ENCODE data around the gene ALG12. TPM values are rescaled to one million over a fixed set of nuclear protein-coding genes. Genes with fewer than 3 reads are reported as not detected.

The ALG12 gene
- 14.6 and 19.4 TPM in 2 replicates for total RNA-seq

DNA sequence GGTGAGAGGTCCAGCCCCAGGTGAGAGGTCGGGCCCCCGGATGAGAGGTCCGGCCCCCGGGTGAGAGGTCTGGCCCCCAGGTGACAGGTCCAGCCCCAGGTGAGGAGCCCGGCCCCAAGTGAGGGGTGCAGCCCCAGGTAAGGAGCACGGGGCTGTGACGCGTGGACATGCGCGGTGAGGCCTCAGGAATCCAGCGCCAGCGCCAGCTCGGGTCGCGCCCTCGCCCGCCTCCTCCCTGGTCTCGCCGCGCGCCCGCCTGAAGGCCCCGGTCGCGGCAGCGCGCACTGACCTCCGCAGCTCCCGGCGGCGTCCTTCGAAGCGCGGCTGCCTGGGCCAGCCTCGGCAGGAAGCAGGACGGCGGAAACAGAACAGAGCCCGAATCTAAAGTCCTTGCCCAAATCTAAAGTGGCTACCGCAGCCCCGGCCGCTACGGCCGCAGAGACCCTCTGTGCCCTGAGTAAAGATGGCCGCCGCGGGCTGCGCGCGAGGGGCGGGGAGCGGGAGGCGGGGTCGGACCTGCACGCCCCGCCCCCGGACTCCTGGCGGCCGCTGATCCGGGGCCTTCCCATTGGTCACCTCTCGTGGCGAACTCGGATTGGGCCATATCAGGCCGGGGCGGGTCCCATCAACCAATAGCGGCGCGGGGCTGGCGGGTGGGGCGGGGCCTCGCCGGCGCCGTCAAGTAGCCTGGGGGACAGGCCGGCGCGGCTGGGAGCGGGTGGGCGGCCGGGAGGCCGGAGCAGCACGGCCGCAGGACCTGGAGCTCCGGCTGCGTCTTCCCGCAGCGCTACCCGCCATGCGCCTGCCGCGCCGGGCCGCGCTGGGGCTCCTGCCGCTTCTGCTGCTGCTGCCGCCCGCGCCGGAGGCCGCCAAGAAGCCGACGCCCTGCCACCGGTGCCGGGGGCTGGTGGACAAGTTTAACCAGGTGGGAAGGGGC, at the start of gene ALG12, which contains the start of gene CRELD2:
ALG12 (minus strand) TSS at position 465 of the 937 bp plus-strand sequence. CDS start 4,673 bp downstream, outside the sequence.
CRELD2 (plus strand) TSS at position 661 of the 937 bp plus-strand sequence; CDS start at position 797, 136 bp downstream.
- DNase-seq (ENCODE audit: low read depth, low spot score), result peak; percentile 91

DNA sequence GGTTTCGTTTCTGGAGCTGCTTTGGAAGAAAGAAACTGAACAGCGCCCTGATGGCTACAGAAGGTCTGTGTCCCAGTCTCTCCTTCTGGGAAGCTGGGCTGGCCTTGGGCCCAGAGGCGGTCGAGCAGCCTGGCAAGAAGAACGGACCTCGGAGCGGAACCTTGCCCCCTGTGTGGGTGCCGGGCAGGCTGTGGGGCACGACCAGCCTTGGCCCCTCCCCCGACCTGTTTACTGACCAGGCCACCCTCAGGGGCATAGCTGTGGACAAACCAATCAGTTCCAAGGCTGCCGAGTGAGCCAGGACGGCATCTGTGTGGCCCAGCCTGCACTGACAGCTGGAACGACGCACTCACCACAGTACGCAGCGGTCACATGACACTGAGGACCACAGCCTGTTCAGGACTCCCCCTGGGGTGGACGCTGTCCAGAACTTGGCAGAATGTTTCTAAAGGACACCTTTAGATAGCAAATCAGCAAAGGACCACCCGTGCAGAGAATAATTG, 49.5 kb upstream of the ALG12 start:
- DNase-seq (ENCODE audit: low read depth, low spot score), result no peak

DNA sequence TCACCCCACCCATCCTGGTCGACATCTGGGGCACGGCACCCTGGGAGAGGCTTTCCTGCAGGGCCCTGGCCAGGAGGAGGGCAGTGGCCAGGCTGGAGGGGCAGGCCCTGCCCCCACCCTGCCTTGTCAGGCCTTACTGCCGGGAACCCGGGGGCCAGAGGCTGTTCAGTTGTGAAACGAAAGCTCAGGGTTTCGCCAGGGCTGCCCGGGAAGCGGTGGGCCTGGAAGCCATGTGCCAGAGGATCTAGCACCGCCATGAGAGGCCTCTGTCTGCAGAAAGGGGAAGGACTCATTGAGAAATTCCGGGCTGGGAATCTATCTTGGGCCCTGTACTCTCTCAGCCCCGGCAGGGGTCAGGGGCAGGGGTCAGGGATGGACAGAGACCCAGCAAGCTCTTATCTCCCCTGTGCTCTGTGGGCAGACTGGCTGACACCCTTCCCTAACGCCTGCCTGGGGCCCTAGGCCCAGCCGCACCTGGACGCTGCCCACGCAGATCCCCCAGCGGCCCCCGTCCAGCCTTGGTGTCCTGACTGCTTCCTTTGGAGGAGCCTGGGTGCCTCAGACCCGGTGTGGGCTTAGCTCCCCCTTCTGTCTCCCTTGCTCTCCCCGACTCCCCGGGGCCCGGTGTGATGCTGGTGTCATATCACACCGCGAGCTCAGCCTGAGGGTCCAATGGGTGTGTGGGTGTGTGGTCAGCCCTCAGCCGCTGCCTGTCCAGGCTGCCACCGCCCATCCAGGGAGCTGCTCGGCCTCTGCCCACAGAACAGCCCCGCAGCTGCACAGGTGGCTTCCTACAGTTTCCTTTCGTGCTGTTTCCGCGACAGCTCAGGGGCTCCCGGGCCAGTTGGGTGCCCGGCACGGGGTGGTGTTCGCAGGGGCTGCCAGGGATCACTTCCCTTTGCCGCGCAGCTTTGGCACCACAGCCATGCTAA, 48.8 kb upstream of the ALG12 start:
- no peak for DNase-seq (ENCODE audit: low read depth, low spot score)

DNA sequence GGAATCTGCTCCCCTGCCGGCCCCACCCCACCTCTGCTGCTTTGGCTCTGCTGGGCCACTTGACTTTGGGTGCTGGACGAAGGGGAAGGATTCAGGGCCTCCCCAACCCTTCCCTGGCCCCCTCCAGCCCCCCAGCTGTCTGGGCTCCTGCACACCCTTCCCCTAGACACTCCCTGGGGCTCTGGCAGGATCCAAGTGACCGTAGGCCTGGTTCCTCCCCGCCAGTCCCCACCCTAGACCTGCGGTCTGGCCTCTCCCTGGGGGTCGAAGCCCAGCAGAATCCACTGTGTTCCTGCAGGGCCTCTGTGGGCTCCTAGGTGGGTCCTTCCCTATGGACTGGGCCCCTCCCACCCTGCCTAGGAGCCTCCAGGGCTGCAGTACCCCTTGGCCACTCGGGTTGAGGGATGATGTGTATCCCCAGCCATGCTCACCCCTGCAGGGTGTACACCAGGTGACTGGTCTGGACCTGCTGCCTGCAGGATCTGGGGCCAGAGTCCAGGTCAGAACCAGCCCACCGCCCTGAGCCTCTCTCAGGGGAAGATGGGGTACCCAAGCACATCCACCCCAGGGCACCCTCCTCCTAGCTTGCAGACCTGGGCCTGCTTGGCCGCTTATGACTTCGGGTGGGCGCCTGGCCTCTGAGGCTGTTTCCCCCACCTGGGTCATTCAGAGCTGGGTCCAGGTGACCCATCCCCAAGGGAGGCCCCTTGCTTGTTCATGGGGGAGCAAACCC, 48.0 kb upstream of the ALG12 start:
- no peak for DNase-seq (ENCODE audit: low read depth, low spot score)

DNA sequence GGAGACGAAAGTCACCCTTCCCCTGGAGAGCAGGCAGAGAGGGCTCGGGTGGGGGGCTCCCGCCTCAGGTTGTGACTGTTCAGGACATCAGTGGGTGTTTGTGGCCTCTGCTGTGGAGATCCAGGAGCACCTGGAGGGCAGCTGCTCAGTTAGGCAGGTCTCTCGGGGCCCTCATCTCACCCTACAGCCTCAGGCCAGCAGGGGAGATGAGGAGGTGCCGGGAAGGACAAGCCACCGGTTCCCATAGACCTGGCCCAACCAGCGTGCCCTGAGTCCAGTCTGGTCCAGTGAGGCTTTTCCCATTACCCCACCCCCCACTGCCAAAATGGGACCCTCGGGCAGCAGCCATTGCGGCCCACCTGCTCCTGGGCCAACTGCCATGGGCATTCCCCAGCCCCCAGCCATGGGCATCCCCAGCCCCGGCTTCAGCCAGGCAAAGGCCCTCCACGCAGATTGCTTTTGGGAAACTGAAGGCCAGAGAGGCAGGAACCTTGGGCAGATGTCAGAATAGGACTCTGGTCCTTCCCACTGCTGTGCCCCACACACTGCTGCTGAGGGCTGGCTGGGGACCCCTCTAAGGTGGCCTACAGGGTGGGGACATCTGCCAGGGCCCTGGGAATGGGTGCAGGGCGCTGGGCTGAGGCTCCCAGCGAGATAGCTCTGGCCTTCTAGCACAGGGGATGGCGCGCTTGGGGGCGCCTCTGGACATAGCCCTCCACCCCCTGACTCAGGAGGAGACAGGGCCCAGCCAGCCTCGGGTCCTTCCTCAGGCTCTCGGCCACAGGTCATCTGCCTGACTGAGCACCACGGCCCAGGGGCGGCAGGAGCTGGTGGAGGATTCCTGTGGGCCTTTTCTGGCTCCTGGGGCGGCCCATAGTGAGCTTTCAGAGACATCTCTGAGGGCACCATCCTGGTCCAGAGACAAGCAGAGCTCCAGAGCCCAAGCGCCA, 47.1 kb upstream of the ALG12 start:
- no peak for DNase-seq (ENCODE audit: low read depth, low spot score)

DNA sequence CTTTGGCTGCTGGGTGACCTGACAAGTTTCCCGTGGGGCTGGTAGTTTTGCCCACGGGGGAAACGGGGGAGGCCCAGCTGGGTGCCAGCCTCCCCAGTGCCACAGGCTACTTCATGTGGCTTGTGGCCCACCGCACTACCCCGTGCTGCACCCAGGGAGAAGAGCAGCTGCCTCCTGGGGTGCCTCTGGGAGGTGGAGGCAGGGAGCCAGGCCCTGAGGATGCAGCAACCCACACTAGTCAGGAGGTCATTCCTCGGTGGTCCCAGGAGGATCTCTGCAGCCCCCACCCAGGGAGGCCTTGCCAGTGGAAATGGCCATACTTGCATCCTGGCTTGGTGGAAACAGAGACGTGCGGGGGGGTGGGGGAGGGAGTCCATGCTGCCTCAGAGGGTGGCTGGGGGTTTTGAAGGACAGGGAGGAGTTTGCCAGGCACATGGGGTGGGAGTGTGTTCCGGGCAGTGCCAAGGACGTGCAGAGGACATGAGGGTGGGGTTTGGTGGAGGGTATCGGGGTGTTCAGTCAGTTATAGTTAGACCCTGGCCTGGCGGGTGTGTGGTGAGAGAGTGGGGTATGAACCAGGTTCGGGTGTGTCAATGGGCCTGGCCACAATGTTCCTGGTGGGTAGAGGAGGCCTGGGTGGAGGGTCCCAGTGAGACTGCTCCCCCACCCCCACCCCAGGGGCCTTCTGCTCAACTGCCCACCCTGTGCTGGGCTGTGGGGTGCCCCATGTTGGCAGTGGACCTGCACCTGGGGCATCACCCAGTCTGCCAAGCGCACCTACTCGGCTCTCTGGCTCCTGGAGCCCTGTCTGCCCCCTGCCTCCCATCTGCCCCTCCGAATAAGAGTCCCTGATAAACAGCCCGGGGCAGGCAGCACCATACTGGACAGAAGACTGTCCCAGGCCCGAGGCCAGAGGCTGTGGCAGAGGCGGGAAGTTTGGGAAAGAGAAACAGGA, 46.2 kb upstream of the ALG12 start:
- no peak for DNase-seq (ENCODE audit: low read depth, low spot score)

DNA sequence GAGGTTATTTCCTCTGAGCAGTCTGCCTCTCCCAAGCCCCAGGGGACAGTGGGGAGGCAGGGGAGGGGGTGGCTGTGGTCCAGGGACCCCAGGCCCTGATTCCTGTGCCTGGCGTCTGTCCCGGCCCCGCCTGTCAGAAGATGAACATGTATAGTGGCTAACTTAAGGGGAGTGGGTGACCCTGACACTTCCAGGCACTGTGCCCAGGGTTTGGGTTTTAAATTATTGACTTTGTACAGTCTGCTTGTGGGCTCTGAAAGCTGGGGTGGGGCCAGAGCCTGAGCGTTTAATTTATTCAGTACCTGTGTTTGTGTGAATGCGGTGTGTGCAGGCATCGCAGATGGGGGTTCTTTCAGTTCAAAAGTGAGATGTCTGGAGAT, 45.4 kb upstream of the ALG12 start:
- no peak for DNase-seq (ENCODE audit: low read depth, low spot score)

DNA sequence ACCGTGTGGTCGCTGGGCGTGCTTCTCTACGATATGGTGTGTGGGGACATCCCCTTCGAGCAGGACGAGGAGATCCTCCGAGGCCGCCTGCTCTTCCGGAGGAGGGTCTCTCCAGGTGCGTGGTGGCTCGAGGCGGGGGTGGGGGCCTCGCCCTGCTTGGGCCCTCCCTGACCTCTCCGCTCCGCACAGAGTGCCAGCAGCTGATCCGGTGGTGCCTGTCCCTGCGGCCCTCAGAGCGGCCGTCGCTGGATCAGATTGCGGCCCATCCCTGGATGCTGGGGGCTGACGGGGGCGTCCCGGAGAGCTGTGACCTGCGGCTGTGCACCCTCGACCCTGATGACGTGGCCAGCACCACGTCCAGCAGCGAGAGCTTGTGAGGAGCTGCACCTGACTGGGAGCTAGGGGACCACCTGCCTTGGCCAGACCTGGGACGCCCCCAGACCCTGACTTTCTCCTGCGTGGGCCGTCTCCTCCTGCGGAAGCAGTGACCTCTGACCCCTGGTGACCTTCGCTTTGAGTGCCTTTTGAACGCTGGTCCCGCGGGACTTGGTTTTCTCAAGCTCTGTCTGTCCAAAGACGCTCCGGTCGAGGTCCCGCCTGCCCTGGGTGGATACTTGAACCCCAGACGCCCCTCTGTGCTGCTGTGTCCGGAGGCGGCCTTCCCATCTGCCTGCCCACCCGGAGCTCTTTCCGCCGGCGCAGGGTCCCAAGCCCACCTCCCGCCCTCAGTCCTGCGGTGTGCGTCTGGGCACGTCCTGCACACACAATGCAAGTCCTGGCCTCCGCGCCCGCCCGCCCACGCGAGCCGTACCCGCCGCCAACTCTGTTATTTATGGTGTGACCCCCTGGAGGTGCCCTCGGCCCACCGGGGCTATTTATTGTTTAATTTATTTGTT, 44.8 kb upstream of the ALG12 start:
- no peak for DNase-seq (ENCODE audit: low read depth, low spot score)

DNA sequence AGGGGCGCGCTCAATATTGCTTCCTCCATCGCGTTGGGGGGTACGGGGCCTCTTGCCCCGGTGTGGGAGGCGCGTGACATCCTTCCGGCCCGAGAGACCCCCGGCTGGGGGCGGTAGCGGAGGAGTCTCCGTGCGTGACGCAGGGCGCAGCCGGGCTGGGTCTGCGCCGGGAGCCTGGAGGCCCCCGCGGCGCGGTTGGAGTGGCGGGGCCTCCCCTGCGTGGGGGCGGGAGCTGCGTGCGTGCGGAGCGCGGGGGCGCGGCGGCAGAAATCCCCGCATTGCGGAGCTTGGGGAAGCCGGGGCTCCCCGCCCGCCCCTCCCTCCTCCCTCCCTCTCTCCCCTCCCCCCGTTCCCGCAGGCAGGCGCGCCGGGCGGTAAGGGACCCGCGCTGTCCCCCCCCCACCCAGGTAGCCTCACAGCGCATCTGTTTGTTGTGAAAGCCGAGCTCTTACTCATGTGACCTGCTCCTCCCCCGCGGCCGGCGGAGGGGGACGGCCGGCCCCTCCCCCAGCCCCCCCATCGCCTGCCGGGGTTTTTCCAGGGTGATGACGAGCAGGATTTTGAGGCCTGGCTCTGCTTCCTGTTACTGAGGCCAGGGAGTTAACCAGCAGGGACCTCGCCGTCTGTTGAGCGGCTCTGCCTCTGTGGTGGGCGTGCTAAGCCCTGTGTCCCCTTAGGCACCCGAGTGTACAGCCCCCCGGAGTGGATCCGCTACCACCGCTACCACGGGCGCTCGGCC, 43.9 kb upstream of the ALG12 start:
- peak; percentile 73 for DNase-seq (ENCODE audit: low read depth, low spot score)

DNA sequence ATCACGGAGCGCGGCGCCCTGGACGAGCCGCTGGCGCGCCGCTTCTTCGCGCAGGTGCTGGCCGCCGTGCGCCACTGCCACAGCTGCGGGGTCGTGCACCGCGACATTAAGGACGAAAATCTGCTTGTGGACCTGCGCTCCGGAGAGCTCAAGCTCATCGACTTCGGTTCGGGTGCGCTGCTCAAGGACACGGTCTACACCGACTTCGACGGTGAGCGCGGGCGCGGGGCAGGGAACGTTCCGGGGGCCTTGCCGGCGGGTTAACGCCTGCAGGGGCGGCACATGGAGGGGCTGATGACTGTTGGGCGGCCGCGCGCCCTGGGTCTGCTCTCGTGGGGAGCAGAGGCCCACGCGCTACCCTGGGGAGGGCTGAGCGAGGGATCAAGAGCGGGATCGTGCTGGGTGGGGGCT, 43.4 kb upstream of the ALG12 start:
- DNase-seq (ENCODE audit: low read depth, low spot score), result no peak

DNA sequence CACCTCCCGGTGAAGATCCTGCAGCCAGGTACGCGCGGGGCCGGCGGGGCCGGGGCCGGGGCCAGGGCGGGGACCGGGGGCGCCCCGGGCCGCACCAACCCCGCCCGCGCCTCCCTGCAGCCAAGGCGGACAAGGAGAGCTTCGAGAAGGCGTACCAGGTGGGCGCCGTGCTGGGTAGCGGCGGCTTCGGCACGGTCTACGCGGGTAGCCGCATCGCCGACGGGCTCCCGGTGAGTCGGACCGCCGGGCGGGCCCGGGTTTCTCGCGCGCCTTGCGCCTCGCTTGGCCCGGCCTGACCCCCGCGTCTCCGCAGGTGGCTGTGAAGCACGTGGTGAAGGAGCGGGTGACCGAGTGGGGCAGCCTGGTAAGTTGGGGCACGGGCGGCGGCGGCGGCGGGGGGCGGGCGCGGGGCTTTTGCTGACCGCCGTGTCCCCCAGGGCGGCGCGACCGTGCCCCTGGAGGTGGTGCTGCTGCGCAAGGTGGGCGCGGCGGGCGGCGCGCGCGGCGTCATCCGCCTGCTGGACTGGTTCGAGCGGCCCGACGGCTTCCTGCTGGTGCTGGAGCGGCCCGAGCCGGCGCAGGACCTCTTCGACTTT, 42.9 kb upstream of the ALG12 start:
- no peak for DNase-seq (ENCODE audit: low read depth, low spot score)

DNA sequence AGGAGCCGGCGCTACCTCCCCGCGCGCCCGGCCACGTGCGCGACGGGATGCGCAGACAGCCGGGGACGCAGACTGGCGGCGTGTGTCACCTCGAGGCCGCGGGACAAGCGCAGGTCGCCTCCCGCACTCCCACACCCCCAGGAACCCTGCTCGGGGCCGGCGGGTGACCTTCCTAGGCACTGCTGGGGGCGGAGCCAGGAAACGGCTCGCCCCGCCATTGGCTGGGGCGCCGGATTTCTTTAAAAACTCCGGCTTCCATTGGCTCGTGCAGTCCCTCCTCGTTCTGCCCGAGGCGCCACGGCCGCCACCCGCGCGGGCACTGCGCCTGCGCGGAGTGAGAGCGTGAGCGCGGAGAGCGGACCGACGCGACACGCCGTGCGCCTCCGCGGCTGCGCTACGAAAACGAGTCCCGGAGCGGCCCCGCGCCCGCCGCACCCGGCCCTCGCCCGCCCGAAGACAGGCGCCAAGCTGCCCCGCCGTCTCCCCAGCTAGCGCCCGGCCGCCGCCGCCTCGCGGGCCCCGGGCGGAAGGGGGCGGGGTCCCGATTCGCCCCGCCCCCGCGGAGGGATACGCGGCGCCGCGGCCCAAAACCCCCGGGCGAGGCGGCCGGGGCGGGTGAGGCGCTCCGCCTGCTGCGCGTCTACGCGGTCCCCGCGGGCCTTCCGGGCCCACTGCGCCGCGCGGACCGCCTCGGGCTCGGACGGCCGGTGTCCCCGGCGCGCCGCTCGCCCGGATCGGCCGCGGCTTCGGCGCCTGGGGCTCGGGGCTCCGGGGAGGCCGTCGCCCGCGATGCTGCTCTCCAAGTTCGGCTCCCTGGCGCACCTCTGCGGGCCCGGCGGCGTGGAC, 42.1 kb upstream of the ALG12 start, which contains the start of gene PIM3:
PIM3 (plus strand) TSS at position 614 of the 846 bp plus-strand sequence; CDS start at position 790, 176 bp downstream.
- DNase-seq (ENCODE audit: low read depth, low spot score), result peak; percentile 88

DNA sequence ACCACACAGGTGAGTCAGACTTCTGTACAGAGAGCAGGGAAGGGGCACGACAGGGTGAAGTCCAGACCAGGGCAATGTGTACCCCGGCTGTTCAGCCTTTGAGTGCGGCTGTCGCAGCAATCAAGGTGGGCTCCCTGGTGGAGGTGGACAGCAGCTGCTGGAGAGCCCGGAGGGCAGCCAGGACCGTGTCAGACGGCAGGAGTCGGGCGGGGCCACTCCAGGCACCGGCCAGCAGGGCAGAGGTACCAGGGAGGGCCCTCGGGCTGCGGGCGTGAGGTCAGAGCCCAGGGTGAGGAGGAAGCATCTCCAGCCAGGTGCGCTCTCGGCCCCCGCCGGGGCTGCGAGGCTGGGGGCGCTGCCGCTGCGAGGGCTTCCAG, 41.5 kb upstream of the ALG12 start:
- no peak for DNase-seq (ENCODE audit: low read depth, low spot score)

DNA sequence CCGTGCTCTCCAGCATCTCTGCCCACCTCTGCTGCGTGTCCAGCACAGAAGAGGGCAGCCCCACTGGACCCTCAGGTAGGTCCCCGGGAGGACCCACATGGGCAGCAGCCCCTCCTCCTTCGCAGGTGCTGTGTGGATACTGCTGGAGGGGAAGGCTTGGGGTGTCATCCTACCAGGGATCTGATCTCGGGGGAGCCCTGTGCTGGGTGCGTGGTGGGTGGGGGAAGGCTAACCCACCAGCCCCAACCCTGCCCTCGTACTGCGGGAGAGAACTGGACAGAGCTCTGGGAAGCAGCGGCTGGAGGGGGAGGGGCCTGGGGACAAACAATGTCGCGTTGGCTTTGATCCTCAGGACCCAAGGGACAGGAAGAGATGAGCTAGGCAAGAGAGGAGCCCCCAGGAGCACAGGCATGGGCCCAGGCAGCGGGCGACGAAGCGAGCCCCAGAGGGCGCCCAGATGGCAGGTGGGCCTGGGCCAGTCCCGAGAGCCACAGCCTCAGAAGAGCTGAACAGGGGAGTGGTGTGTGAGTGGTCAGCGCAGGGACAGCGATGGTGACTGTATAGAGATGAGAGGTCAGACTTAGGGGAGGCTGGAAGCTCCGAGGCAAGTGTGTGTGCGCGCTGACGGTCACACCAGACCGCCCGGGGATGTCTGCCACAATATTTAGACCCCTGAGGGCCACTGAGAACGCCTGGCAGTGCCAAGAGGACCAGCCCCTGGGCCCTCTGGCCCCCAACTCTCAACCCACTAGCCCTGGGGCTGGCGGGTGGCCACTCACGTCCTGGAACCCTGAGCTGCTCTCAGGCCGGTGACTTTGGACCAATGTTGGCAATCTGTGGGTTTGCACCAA, 40.9 kb upstream of the ALG12 start:
- DNase-seq (ENCODE audit: low read depth, low spot score), result no peak
